Endothelial cell of umbilical vein (primary cell): Measurements from ENCODE around the gene ADAMTS12.

Experiments used
- EZH2 ChIP-seq: IDR thresholded peaks from 2 replicates; pipeline ENCODE4 v1.6.1; 2012; ENCODE audit warnings: borderline replicate concordance, low read depth, mild to moderate bottlenecking, moderate library complexity, low read length, inconsistent platforms; ENCODE audit not compliant: severe bottlenecking
- POLR2A ChIP-seq: IDR thresholded peaks from 2 replicates; pipeline ENCODE4 v1.6.1; 2012; ENCODE audit warnings: low read depth, mild to moderate bottlenecking, control low read depth, low read length
- POLR2AphosphoS5 ChIP-seq: IDR thresholded peaks from 2 replicates; pipeline ENCODE4 v1.6.1; 2012; ENCODE audit warnings: low read depth, mild to moderate bottlenecking, control low read depth, low read length, moderate library complexity; ENCODE audit not compliant: insufficient read depth
- TF ChIP-seq, protein P1 (sequence below), 2 donors: IDR thresholded peaks; 1 replicate in 1 of 2; 2 replicates in 1 of 2; pipeline ENCODE4 v1.5.1; 2011; ENCODE audit warnings: low read length in 2 of 2, mild to moderate bottlenecking in 2 of 2, moderate library complexity in 2 of 2, control low read depth in 1 of 2, inconsistent platforms in 1 of 2, low read depth in 1 of 2; ENCODE audit not compliant: insufficient read depth in 1 of 2; ENCODE audit errors: extremely low read depth in 1 of 2
- TF ChIP-seq, protein P2 (sequence below): IDR thresholded peaks from 2 replicates; pipeline ENCODE4 v1.6.1; 2011; ENCODE audit not compliant: insufficient read depth, insufficient read length

DNA sequence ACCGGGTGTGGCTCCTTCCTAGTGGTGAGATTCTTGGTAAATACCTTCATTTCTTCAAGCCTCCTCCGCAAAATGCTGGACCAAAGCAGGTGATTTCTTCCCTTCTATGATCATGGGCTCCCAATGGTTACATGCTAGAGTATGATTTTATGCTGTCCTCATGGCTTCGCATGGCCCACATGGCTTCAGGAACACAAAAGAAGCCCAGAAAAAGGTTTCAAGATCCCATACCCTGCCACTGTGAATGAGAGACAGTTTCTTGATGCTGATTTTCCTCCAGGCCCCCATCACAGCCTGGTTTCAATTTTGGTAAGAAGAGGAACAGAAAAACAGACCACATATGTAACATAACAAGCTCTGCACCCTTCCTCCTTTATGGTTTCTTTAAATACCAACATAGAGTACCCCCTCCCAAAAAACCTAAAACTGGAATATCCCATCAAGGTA, 42.0 kb upstream of the ADAMTS12 start:
- TF ChIP-seq, protein P1, sequence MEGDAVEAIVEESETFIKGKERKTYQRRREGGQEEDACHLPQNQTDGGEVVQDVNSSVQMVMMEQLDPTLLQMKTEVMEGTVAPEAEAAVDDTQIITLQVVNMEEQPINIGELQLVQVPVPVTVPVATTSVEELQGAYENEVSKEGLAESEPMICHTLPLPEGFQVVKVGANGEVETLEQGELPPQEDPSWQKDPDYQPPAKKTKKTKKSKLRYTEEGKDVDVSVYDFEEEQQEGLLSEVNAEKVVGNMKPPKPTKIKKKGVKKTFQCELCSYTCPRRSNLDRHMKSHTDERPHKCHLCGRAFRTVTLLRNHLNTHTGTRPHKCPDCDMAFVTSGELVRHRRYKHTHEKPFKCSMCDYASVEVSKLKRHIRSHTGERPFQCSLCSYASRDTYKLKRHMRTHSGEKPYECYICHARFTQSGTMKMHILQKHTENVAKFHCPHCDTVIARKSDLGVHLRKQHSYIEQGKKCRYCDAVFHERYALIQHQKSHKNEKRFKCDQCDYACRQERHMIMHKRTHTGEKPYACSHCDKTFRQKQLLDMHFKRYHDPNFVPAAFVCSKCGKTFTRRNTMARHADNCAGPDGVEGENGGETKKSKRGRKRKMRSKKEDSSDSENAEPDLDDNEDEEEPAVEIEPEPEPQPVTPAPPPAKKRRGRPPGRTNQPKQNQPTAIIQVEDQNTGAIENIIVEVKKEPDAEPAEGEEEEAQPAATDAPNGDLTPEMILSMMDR (IDR thresholded peaks at IDR 0.05; ENCODE audit: extremely low read depth in 1 of 2, insufficient read depth in 1 of 2, low read depth in 1 of 2, low read length in 2 of 2), result no peak
- TF ChIP-seq EZH2 (no peak), POLR2AphosphoS5 (no peak), POLR2A (no peak)
- TF ChIP-seq, protein P2, sequence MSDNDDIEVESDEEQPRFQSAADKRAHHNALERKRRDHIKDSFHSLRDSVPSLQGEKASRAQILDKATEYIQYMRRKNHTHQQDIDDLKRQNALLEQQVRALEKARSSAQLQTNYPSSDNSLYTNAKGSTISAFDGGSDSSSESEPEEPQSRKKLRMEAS, result no peak
